A549 (cell line): ENCODE measurements around the gene UGT1A5. TPM values are rescaled to one million over a fixed set of nuclear protein-coding genes. Genes with fewer than 3 reads are reported as not detected.
A peak's percentile ranks its signal among the peaks of the same experiment; 100 is the strongest.

ENCODE experiments used
- ATAC-seq, 2 experiments: fragments of 200-7000 bp in 1 of 2; fragments of >200 bp in 1 of 2; cut with Nextera tagmentation in 1 of 2; cut with Tn5 transposase in 1 of 2; 3 replicates each; pipeline versions ENCODE4 v1.8.0 to v1.9.1; 2018 to 2020; ENCODE audit warnings: mild to moderate bottlenecking in 1 of 2, moderate library complexity in 1 of 2
- CTCF ChIA-PET: fragments of 300-600 bp; sonication (Branson Sonifier 250); formaldehyde crosslinking; extraction: SDS; loops from one replicate; lab custom pipeline; 2021; ENCODE audit warnings: antibody characterized with exemption, inconsistent platforms; lab: Yijun Ruan, JAX
- POLR2A ChIA-PET: fragments of 350-600 bp; formaldehyde crosslinking; extraction: SDS; loops from one replicate; lab custom pipeline; 2021; ENCODE audit warnings: antibody characterized with exemption, inconsistent platforms; lab: Yijun Ruan, JAX
- DNase-seq, 2 experiments: peaks; one replicate each; pipeline versions ENCODE4 v3.0.0 to v3.0.0-alpha.2; 2011 to 2016; ENCODE audit warnings: low read depth in 1 of 2, low spot score in 1 of 2
- FAIRE-seq: peaks from 2 replicates; lab custom pipeline; 2011; peaks lifted over from hg19 to GRCh38; lab: Jason Lieb, UNC
- H3K27ac ChIP-seq, 2 experiments: fragments of >200 bp; sonication (Bioruptor Twin); formaldehyde crosslinking; 3 replicates each; pipeline ENCODE4 v1.5.1; 2016 to 2017
- H3K4me1 ChIP-seq: fragments of >200 bp; sonication (Bioruptor Twin); formaldehyde crosslinking; 3 replicates; pipeline ENCODE4 v1.6.1; 2016
- H3K4me2 ChIP-seq: fragments of >200 bp; sonication (Bioruptor Twin); formaldehyde crosslinking; 3 replicates; pipeline ENCODE4 v1.6.1; 2016
- H3K4me3 ChIP-seq: fragments of >200 bp; sonication (Bioruptor Twin); formaldehyde crosslinking; 3 replicates; pipeline ENCODE4 v1.5.1; 2016
- H3K9me3 ChIP-seq: fragments of >200 bp; sonication (Bioruptor Twin); formaldehyde crosslinking; 3 replicates; pipeline ENCODE4 v1.6.1; 2016
- BHLHE40 ChIP-seq: IDR thresholded peaks from 2 replicates; pipeline ENCODE4 v1.6.1; 2012; ENCODE audit warnings: low read depth, low read length, inconsistent platforms
- CEBPB ChIP-seq, 2 experiments: fragments of >200 bp in 1 of 2; sonication (Bioruptor Twin) in 1 of 2; formaldehyde crosslinking in 1 of 2; IDR thresholded peaks; 2 replicates each; pipeline ENCODE4 v1.6.1; 2012 to 2016
- CHD2 ChIP-seq: fragments of 150-350 bp; IDR thresholded peaks from 2 replicates; pipeline ENCODE4 v1.6.1; 2014; ENCODE audit warnings: low read length; ENCODE audit not compliant: partially characterized antibody
- CHD4 ChIP-seq: fragments of 200-600 bp; sonication (generic); IDR thresholded peaks from 2 replicates; pipeline ENCODE4 v1.6.1; 2016; ENCODE audit warnings: antibody characterized with exemption, mild to moderate bottlenecking, borderline replicate concordance
- EP300 ChIP-seq, 2 experiments: fragments of >200 bp; sonication (Bioruptor Twin); formaldehyde crosslinking; IDR thresholded peaks; 2 replicates in 1 of 2; 3 replicates in 1 of 2; pipeline ENCODE4 v1.6.1; 2016 to 2017
- ESRRA ChIP-seq: fragments of 150-350 bp; IDR thresholded peaks from 2 replicates; pipeline ENCODE4 v1.6.1; 2014; ENCODE audit warnings: mild to moderate bottlenecking, low read length, borderline replicate concordance
- FOSB ChIP-seq: fragments of 250-450 bp; sonication (Bioruptor Pico); IDR thresholded peaks from 2 replicates; pipeline ENCODE4 v1.5.0; 2020; ENCODE audit warnings: mild to moderate bottlenecking, moderate library complexity
- GATA3 ChIP-seq: IDR thresholded peaks from 2 replicates; pipeline ENCODE4 v1.6.1; 2012; ENCODE audit warnings: borderline replicate concordance
- HOXA7 ChIP-seq: fragments of 250-450 bp; sonication (Bioruptor Pico); IDR thresholded peaks from 2 replicates; pipeline ENCODE4 v1.5.0; 2020; ENCODE audit warnings: mild to moderate bottlenecking, moderate library complexity
- HOXB13 ChIP-seq: fragments of 250-450 bp; sonication (Bioruptor Pico); IDR thresholded peaks from 2 replicates; pipeline ENCODE4 v1.5.0; 2020; ENCODE audit warnings: low read depth, mild to moderate bottlenecking, moderate library complexity
- JUN ChIP-seq, 2 experiments: fragments of >200 bp; sonication (Bioruptor Twin); formaldehyde crosslinking; IDR thresholded peaks; 2 replicates in 1 of 2; 3 replicates in 1 of 2; pipeline ENCODE4 v1.6.1; 2016 to 2017
- MAFK ChIP-seq: fragments of 450-650 bp; IDR thresholded peaks from 2 replicates; pipeline ENCODE4 v1.6.1; 2014; ENCODE audit not compliant: partially characterized antibody
- MAZ ChIP-seq: fragments of 150-350 bp; IDR thresholded peaks from 2 replicates; pipeline ENCODE4 v1.6.1; 2014; ENCODE audit warnings: antibody characterized with exemption, low read depth, low read length, borderline replicate concordance
- MYC ChIP-seq: IDR thresholded peaks from 2 replicates; pipeline ENCODE4 v1.6.1; 2012; ENCODE audit warnings: mild to moderate bottlenecking, inconsistent platforms, low read length, improper control_type of control experiment, borderline replicate concordance
- NFE2L2 ChIP-seq: fragments of 150-350 bp; conservative IDR thresholded peaks from 2 replicates; pipeline ENCODE4 v1.6.1; 2014; ENCODE audit warnings: low read length
- NPAS2 ChIP-seq: fragments of 250-450 bp; sonication (Bioruptor Pico); IDR thresholded peaks from 2 replicates; pipeline ENCODE4 v1.8.0; 2022; ENCODE audit warnings: mild to moderate bottlenecking, moderate library complexity, borderline replicate concordance
- POLR2A ChIP-seq: IDR thresholded peaks from 2 replicates; pipeline ENCODE4 v1.6.1; 2012; ENCODE audit warnings: mild to moderate bottlenecking, low read length
- POLR2AphosphoS2 ChIP-seq: conservative IDR thresholded peaks from 2 replicates; pipeline ENCODE4 v1.6.1; 2012; ENCODE audit warnings: low read length, improper control_type of control experiment, inconsistent platforms
- RAD21 ChIP-seq, 2 experiments: fragments of >200 bp in 1 of 2; sonication (Bioruptor Twin) in 1 of 2; formaldehyde crosslinking in 1 of 2; IDR thresholded peaks in 1 of 2; conservative IDR thresholded peaks in 1 of 2; 2 replicates in 1 of 2; 3 replicates in 1 of 2; pipeline ENCODE4 v1.6.1; 2012 to 2018; ENCODE audit warnings: inconsistent platforms in 1 of 2
- RARB ChIP-seq: fragments of 250-450 bp; sonication (Bioruptor Pico); IDR thresholded peaks from 2 replicates; pipeline ENCODE4 v1.8.0; 2021; ENCODE audit warnings: mild to moderate bottlenecking, moderate library complexity
- RNF2 ChIP-seq: fragments of 200-600 bp; sonication (generic); IDR thresholded peaks from 2 replicates; pipeline ENCODE4 v1.6.1; 2016; ENCODE audit warnings: low read depth, mild to moderate bottlenecking, antibody characterized with exemption, moderate library complexity, borderline replicate concordance
- SMC3 ChIP-seq: fragments of >200 bp; sonication (Bioruptor Twin); formaldehyde crosslinking; IDR thresholded peaks from 3 replicates; pipeline ENCODE4 v1.6.1; 2018; ENCODE audit warnings: inconsistent platforms
- SREBF2 ChIP-seq: fragments of 450-650 bp; IDR thresholded peaks from 2 replicates; pipeline ENCODE4 v1.6.1; 2014; ENCODE audit warnings: mild to moderate bottlenecking, moderate library complexity
- TP53 ChIP-seq: fragments of 250-450 bp; sonication (Bioruptor Pico); IDR thresholded peaks from 2 replicates; pipeline ENCODE4 v1.5.0; 2021; ENCODE audit warnings: mild to moderate bottlenecking, moderate library complexity
- ZC3H11A ChIP-seq: fragments of 450-650 bp; IDR thresholded peaks from 2 replicates; pipeline ENCODE4 v1.6.1; 2014; ENCODE audit warnings: antibody characterized with exemption, mild to moderate bottlenecking
- ZNF302 ChIP-seq: fragments of 250-450 bp; sonication (Bioruptor Pico); IDR thresholded peaks from 2 replicates; pipeline ENCODE4 v1.9.0; 2021; ENCODE audit warnings: inconsistent platforms, mild to moderate bottlenecking, moderate library complexity
- WGBS: methylation state at CpG from one replicate; pipeline ENCODE4 v1.1.6; 2017; ENCODE audit errors: missing lambda C conversion rate; 5-methylcytosine and 5-hydroxymethylcytosine counted together
- polyA plus RNA-seq, 4 experiments: library from polyadenylated mRNA; depleted of rRNA in 3 of 4; stranded (reverse); fragments of >200 nt; fragmentation: RNase III in 1 of 4; extraction: RNeasy Plus Mini Kit Qiagen cat#74134 plus additional on column Dnase treatment in 1 of 4; gene quantifications; 2 replicates in 3 of 4; 3 replicates in 1 of 4; pipeline ENCODE4 v1.2.3, GENCODE V29; 2011 to 2017
- TF ChIP-seq, protein P1 (sequence below): IDR thresholded peaks from 2 replicates; pipeline ENCODE4 v1.6.1; 2012; ENCODE audit warnings: low read depth, borderline replicate concordance
- TF ChIP-seq, protein P2 (sequence below): IDR thresholded peaks from 2 replicates; pipeline ENCODE4 v1.6.1; 2012
- TF ChIP-seq, protein P3 (sequence below): fragments of 250-450 bp; sonication (Bioruptor Pico); IDR thresholded peaks from 2 replicates; pipeline ENCODE4 v1.5.0; 2020; ENCODE audit warnings: low read depth, mild to moderate bottlenecking, moderate library complexity
- TF ChIP-seq, protein P4 (sequence below): fragments of >200 bp; sonication (Bioruptor Twin); formaldehyde crosslinking; IDR thresholded peaks from 3 replicates; pipeline ENCODE4 v1.6.1; 2016

Gene UGT1A5
- polyA plus RNA-seq, 2 of the 4 experiments (the other 2 are of a cell fraction), result 0.05 TPM; not detected in 1

DNA sequence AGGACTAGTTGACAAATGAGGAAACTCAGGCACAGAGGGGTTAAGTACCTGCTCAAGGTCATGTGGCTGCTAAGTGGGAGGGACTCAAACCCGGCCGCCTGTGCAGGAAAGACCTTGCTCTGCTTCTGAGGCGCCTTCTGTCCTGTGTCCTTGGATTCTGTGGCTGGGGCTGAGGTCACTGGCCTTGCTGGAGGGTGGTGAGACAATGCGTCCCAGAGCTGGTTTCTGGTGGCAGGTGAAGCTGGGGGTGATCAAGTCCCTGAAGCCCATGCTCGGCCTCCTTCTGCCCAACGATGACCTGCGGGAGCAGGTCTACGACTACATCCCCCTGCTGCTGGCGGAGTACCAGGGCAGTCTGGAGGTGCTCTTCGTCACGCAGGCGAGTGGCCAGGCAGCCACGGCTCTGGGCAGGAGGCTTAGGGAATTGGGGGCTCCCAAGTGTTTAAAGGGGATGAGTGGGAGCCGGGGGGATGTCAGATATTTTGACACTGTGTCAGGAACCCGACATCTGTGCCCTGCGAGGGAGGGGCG, 81.5 kb downstream of the UGT1A5 start:
- no peaks in the 10 kb centered on the region for H3K9me3 ChIP-seq
- WGBS, result 80% methylated on average over 8 of the region's 17 CpGs
- DNase-seq, result no peak
- TF ChIP-seq RAD21 (conservative IDR thresholded peaks at IDR 0.05 in 1 of 2, IDR thresholded peaks at IDR 0.05 in 1 of 2) (no peak), NPAS2 (no peak), FOSB (CRISPR knock-in tag) (no peak), SREBF2 (no peak), TP53 (CRISPR knock-in tag) (no peak), CHD2 (no peak), POLR2A (no peak), HOXA7 (CRISPR knock-in tag) (no peak), POLR2AphosphoS2 (no peak), EP300 (IDR thresholded peaks at IDR 0.05) (no peak), GATA3 (no peak), CEBPB (IDR thresholded peaks at IDR 0.05) (no peak), RARB (CRISPR knock-in tag) (no peak), HOXB13 (CRISPR knock-in tag) (no peak), ZNF302 (no peak), MYC (no peak), SMC3 (no peak), NFE2L2 (no peak)
- TF ChIP-seq, protein P1, sequence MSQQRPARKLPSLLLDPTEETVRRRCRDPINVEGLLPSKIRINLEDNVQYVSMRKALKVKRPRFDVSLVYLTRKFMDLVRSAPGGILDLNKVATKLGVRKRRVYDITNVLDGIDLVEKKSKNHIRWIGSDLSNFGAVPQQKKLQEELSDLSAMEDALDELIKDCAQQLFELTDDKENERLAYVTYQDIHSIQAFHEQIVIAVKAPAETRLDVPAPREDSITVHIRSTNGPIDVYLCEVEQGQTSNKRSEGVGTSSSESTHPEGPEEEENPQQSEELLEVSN, result no peak
- TF ChIP-seq, protein P2, sequence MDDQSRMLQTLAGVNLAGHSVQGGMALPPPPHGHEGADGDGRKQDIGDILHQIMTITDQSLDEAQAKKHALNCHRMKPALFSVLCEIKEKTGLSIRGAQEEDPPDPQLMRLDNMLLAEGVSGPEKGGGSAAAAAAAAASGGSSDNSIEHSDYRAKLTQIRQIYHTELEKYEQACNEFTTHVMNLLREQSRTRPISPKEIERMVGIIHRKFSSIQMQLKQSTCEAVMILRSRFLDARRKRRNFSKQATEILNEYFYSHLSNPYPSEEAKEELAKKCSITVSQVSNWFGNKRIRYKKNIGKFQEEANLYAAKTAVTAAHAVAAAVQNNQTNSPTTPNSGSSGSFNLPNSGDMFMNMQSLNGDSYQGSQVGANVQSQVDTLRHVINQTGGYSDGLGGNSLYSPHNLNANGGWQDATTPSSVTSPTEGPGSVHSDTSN, result no peak
- no peak for ATAC-seq
- H3K4me3 ChIP-seq, result no peak overlapping the region
- ChIA-PET CTCF (interaction anchor here (0.5 to 1.6 kb wide), 4 partner anchors 22 to 56 kb away, joined by 3 read pairs; no protein-coding TSS in a partner anchor), POLR2A (no interaction called here)
- H3K27ac ChIP-seq, result peak overlapping the region in 1 of 2 experiments; percentile 22; a peak in 1 of 6 replicates
- FAIRE-seq, result no peak
- no peaks in the 10 kb centered on the region for H3K4me1 ChIP-seq
- no peak overlapping the region for H3K4me2 ChIP-seq

DNA sequence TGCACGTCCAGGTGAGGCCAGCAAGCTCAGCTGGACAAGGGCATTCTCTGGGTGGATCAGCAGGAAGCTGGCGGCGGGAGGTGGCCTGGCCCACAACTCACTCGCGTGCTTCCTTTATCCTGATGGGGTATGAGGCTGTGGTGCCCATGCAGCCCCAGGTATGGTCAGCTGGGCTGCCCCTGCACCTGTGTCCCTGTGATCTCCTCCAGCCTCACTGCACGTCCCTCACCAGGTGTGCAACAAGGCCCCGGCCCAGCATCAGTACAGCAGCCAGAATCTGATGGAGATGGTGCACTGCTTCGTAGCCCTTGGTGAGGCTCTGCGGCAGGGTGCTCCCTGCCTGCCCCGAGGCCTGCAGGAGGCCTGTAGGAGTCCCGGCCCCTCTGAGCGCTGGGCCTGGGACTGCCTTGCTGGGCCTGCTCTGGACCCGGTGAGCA, 83.0 kb downstream of the UGT1A5 start:
- no peak for DNase-seq
- no peak for FAIRE-seq
- CTCF ChIA-PET, result interaction anchor here (0.8 to 1.2 kb wide), 3 partner anchors 8 to 352 kb away, joined by 3 to 4 read pairs (median 4); no protein-coding TSS in a partner anchor

More for the DNA sequence above, 83.0 kb downstream of the UGT1A5 start:
- WGBS, result 93% methylated on average over 13 of the region's 13 CpGs
- POLR2A ChIA-PET, result no interaction called here
- no peak for ATAC-seq
- H3K27ac ChIP-seq, result peak overlapping the region in 1 of 2 experiments; percentile 47; a peak in 1 of 6 replicates
- H3K4me1 ChIP-seq, result no peaks in the 10 kb centered on the region
- H3K4me3 ChIP-seq, result no peak overlapping the region
- no peaks in the 10 kb centered on the region for H3K9me3 ChIP-seq
- TF ChIP-seq, protein P3, sequence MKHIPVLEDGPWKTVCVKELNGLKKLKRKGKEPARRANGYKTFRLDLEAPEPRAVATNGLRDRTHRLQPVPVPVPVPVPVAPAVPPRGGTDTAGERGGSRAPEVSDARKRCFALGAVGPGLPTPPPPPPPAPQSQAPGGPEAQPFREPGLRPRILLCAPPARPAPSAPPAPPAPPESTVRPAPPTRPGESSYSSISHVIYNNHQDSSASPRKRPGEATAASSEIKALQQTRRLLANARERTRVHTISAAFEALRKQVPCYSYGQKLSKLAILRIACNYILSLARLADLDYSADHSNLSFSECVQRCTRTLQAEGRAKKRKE (CRISPR knock-in tag), result no peak
- TF ChIP-seq MAZ (no peak), CEBPB (IDR thresholded peaks at IDR 0.05) (no peak), MAFK (no peak), JUN (IDR thresholded peaks at IDR 0.05) (no peak), BHLHE40 (no peak), NFE2L2 (no peak), HOXB13 (CRISPR knock-in tag) (no peak), ESRRA (no peak), ZC3H11A (no peak), ZNF302 (no peak), RNF2 (no peak), CHD4 (no peak)
- TF ChIP-seq, protein P4, sequence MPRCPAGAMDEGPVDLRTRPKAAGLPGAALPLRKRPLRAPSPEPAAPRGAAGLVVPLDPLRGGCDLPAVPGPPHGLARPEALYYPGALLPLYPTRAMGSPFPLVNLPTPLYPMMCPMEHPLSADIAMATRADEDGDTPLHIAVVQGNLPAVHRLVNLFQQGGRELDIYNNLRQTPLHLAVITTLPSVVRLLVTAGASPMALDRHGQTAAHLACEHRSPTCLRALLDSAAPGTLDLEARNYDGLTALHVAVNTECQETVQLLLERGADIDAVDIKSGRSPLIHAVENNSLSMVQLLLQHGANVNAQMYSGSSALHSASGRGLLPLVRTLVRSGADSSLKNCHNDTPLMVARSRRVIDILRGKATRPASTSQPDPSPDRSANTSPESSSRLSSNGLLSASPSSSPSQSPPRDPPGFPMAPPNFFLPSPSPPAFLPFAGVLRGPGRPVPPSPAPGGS, result no peak
- H3K4me2 ChIP-seq, result no peak overlapping the region
